Measurements from ENCODE around the gene DCP2.
A peak's percentile ranks its signal among the peaks of the same experiment; 100 is the strongest.

DCP2 gene

GRCh38 chr5:113020461-113021273 is 44.1 kb downstream of the DCP2 start:
- peak; percentile 57 for DNase-seq (ENCODE audit: low spot score)

- DNase-seq (ENCODE audit: low spot score): peak; percentile 80
Observed at GRCh38 chr5:113022661-113023060, 46.1 kb downstream of the DCP2 start.

- no peak for DNase-seq (ENCODE audit: low spot score)
Observed at GRCh38 chr5:113024076-113024697, 47.6 kb downstream of the DCP2 start.

GRCh38 chr5:113025596-113025995 is 49.0 kb downstream of the DCP2 start:
- no peak for DNase-seq (ENCODE audit: low spot score)

GRCh38 chr5:113026211-113026610 is 49.6 kb downstream of the DCP2 start:
- no peak for DNase-seq (ENCODE audit: low spot score)

GRCh38 chr5:113027015-113027414 is 50.4 kb downstream of the DCP2 start:
- DNase-seq (ENCODE audit: low spot score): no peak

- DNase-seq (ENCODE audit: low spot score): no peak
Observed at GRCh38 chr5:113027431-113027830, 50.8 kb downstream of the DCP2 start.

- DNase-seq (ENCODE audit: low spot score): no peak
Observed at GRCh38 chr5:113029614-113030013, 53.0 kb downstream of the DCP2 start.

- DNase-seq (ENCODE audit: low spot score): no peak
Observed at GRCh38 chr5:113031104-113031503, 54.5 kb downstream of the DCP2 start.

GRCh38 chr5:113031557-113031956 is 55.0 kb downstream of the DCP2 start:
- DNase-seq (ENCODE audit: low spot score): no peak

GRCh38 chr5:113034182-113034773 is 57.7 kb downstream of the DCP2 start:
- no peak for DNase-seq (ENCODE audit: low spot score)

GRCh38 chr5:113035096-113035495 is 58.5 kb downstream of the DCP2 start:
- no peak for DNase-seq (ENCODE audit: low spot score)

GRCh38 chr5:113036321-113036720 is 59.7 kb downstream of the DCP2 start:
- no peak for DNase-seq (ENCODE audit: low spot score)

- no peak for DNase-seq (ENCODE audit: low spot score)
Observed at GRCh38 chr5:113036826-113037225, 60.2 kb downstream of the DCP2 start.

GRCh38 chr5:113038136-113038535 is 61.5 kb downstream of the DCP2 start:
- DNase-seq (ENCODE audit: low spot score): no peak

GRCh38 chr5:113038714-113039113 is 62.1 kb downstream of the DCP2 start:
- no peak for DNase-seq (ENCODE audit: low spot score)

GRCh38 chr5:113039229-113039933 is 62.8 kb downstream of the DCP2 start:
- DNase-seq (ENCODE audit: low spot score): no peak

- no peak for DNase-seq (ENCODE audit: low spot score)
Observed at GRCh38 chr5:113039934-113040285, 63.3 kb downstream of the DCP2 start.

GRCh38 chr5:113040672-113041260 is 64.2 kb downstream of the DCP2 start:
- no peak for DNase-seq (ENCODE audit: low spot score)

GRCh38 chr5:113042491-113043243 is 66.1 kb downstream of the DCP2 start:
- DNase-seq (ENCODE audit: low spot score): no peak

GRCh38 chr5:113043491-113043931 is 66.9 kb downstream of the DCP2 start:
- peak; percentile 30 for DNase-seq (ENCODE audit: low spot score)
